Inflammatory macrophage (primary cell): Measurements from ENCODE around the gene EIF2B2.

ENCODE experiments used
- DNase-seq, 2 donors: peaks; one replicate each; pipeline ENCODE4 v3.0.0-alpha.2; 2020 to 2022

The EIF2B2 gene

GRCh38 chr14:75046275-75046674 lies 43.6 kb downstream of the EIF2B2 start:
- DNase-seq = no peak

GRCh38 chr14:75046899-75047298 lies 44.2 kb downstream of the EIF2B2 start:
- no peak for DNase-seq

GRCh38 chr14:75047506-75047905 lies 44.8 kb downstream of the EIF2B2 start:
- no peak for DNase-seq

GRCh38 chr14:75048101-75048500 lies 45.4 kb downstream of the EIF2B2 start:
- no peak for DNase-seq

- DNase-seq = no peak
Measured at GRCh38 chr14:75049136-75049535, 46.4 kb downstream of the EIF2B2 start.

- DNase-seq = peak; percentile 34 to 76
Measured at GRCh38 chr14:75049731-75050201, 47.0 kb downstream of the EIF2B2 start.

- DNase-seq = peak; percentile 79 to 86
Measured at GRCh38 chr14:75050852-75051555, 48.3 kb downstream of the EIF2B2 start, which contains the start of gene MLH3. MLH3 (minus strand) TSS chr14:75051467; CDS start chr14:75049655, 1,812 bp downstream.

GRCh38 chr14:75051556-75051899 lies 48.8 kb downstream of the EIF2B2 start:
- peak in 1 of 2 donors; percentile 5 for DNase-seq

- DNase-seq = no peak
Measured at GRCh38 chr14:75053396-75054291, 50.9 kb downstream of the EIF2B2 start.

- no peak for DNase-seq
Measured at GRCh38 chr14:75054421-75054820, 51.7 kb downstream of the EIF2B2 start.

- no peak for DNase-seq
Measured at GRCh38 chr14:75059642-75060041, 56.9 kb downstream of the EIF2B2 start.

GRCh38 chr14:75060420-75060819 lies 57.7 kb downstream of the EIF2B2 start:
- no peak for DNase-seq
